Measurements from ENCODE around the gene CD6. TPM values are rescaled to one million over a fixed set of nuclear protein-coding genes. Genes with fewer than 3 reads are reported as not detected.

Gene CD6
- total RNA-seq, 6 experiments from 2014 or later, result 0.29 to 2.4 (median 0.52) TPM

DNA sequence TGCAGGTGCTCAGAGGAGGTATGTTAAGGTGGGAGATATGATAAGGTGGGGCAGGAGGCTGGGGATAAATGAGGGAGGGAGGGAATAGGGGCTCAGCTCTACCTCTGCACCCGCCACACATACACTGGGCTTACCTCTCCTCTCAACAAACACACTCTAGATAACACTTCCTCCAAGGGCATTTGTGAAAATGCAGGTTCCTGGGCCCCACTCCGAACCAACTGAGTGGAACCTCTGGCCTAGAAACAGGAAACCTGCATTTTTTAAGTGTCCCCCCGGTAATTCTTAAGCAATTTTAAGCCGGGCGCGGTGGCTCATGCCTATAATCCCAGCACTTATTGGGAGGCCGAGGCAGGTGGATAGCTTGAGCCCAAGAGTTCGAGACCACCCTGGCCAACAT lies 84.3 kb downstream of the CD6 start:
- H3K4me1 ChIP-seq, result no peaks in the 10 kb centered on the region
- no peaks in the 10 kb centered on the region for H3K9me3 ChIP-seq
- WGBS (ENCODE audit: insufficient coverage, low coverage, low lambda C conversion rate, missing lambda C conversion rate), result 85% methylated on average over 4 of the region's 8 CpGs
- no peak for DNase-seq
- H3K36me3 ChIP-seq, result no peaks in the 10 kb centered on the region
- ATAC-seq, result no peak
- intact Hi-C loops (cut with DNase I), result no loop called here
- H3K27me3 ChIP-seq, result no peaks in the 10 kb centered on the region
- TF ChIP-seq, protein P1, sequence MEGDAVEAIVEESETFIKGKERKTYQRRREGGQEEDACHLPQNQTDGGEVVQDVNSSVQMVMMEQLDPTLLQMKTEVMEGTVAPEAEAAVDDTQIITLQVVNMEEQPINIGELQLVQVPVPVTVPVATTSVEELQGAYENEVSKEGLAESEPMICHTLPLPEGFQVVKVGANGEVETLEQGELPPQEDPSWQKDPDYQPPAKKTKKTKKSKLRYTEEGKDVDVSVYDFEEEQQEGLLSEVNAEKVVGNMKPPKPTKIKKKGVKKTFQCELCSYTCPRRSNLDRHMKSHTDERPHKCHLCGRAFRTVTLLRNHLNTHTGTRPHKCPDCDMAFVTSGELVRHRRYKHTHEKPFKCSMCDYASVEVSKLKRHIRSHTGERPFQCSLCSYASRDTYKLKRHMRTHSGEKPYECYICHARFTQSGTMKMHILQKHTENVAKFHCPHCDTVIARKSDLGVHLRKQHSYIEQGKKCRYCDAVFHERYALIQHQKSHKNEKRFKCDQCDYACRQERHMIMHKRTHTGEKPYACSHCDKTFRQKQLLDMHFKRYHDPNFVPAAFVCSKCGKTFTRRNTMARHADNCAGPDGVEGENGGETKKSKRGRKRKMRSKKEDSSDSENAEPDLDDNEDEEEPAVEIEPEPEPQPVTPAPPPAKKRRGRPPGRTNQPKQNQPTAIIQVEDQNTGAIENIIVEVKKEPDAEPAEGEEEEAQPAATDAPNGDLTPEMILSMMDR (IDR thresholded peaks at IDR 0.05), result no peak
- no peak for TF ChIP-seq POLR2A (IDR thresholded peaks at IDR 0.05)
- H3K4me3 ChIP-seq, result no peak overlapping the region
- no peak overlapping the region for H3K27ac ChIP-seq

DNA sequence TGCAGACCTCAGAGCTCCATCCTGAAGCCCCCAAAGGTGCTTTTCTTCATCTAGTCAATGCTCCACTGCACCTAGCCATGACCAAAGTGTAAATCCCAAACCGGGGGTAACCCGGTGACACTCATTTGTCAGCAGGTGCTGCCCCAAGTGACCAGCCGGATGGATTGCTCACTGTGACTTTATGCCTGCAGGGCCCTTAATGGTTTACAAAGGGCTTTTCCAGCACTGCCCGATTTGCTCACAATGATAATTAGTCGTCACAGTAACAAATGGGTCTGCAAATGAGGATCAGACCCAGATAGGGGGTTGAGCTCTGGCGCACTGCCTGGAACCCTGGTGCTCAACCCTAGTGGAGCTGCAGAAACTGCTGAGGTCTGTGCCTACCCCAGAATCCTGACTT lies 85.1 kb downstream of the CD6 start:
- H3K4me3 ChIP-seq, result no peak overlapping the region
- H3K36me3 ChIP-seq, result no peaks in the 10 kb centered on the region
- H3K9me3 ChIP-seq, result no peaks in the 10 kb centered on the region
- no peak overlapping the region for H3K27ac ChIP-seq
- intact Hi-C loops (cut with DNase I), result no loop called here
- DNase-seq, result peak in 1 of 3 donors; percentile 26
- WGBS (ENCODE audit: insufficient coverage, low coverage, low lambda C conversion rate, missing lambda C conversion rate), result 49% methylated on average over 3 of the region's 6 CpGs
- TF ChIP-seq, protein P1 (IDR thresholded peaks at IDR 0.05), result no peak
- TF ChIP-seq POLR2A (IDR thresholded peaks at IDR 0.05), result no peak
- no peaks in the 10 kb centered on the region for H3K27me3 ChIP-seq
- H3K4me1 ChIP-seq, result no peaks in the 10 kb centered on the region
- ATAC-seq, result no peak

DNA sequence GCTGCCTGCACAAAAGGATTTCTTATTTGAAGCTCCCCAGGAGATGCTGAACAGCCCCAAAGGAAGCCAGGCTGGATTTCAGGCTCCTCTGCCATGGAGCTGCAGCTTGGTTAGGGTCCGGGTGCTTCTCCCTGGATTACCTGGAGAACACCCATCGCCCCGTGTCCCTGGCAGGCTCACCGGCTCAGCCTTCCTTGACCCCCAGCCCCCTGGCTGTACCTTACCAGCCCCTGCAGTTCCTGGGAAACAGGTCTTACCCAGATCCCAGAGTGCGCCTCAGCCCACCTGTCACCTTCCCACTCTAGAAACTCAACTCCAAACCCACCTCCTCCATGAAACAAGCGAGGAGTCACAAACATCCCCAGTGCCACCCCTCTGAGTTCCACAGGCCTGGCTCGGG lies 85.5 kb downstream of the CD6 start:
- no peak for DNase-seq
- H3K36me3 ChIP-seq, result no peaks in the 10 kb centered on the region

DNA sequence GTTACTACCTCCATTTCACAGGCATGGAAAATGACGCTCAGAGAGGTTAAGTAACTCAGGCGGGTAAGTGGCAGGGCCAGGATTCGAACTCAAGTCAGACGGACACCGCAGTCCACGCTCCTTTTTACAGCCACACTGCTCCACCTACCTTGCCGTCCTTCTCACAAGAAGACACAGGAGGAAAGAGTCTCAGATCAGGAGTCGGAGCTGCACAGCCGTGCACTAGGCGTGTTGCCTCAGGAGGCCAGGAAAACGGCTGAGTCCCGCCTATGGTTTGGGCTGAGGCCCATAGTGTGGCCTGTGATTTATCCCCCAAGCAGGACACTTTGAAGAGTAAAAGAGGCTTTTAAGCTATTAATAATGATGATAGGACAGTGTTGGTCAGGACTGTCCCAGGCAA lies 86.1 kb downstream of the CD6 start:
- DNase-seq, result peak in 1 of 3 donors; percentile 19
- WGBS (ENCODE audit: insufficient coverage, low coverage, low lambda C conversion rate, missing lambda C conversion rate), result 69% methylated on average over 7 of the region's 12 CpGs

More for the DNA sequence above, 85.5 kb downstream of the CD6 start:
- Histone ChIP-seq H3K9me3 (no peaks in the 10 kb centered on the region), H3K4me3 (no peak overlapping the region), H3K27me3 (no peaks in the 10 kb centered on the region), H3K4me1 (no peaks in the 10 kb centered on the region), H3K27ac (no peak overlapping the region)
- no peak for ATAC-seq
- intact Hi-C loops (cut with DNase I), result no loop called here
- TF ChIP-seq, protein P1 (IDR thresholded peaks at IDR 0.05), result no peak
- TF ChIP-seq POLR2A (IDR thresholded peaks at IDR 0.05), result no peak
- 54% methylated on average over 3 of the region's 7 CpGs for WGBS (ENCODE audit: insufficient coverage, low coverage, low lambda C conversion rate, missing lambda C conversion rate)

More for the DNA sequence above, 86.1 kb downstream of the CD6 start:
- no peaks in the 10 kb centered on the region for H3K9me3 ChIP-seq
- H3K27ac ChIP-seq, result no peak overlapping the region
- TF ChIP-seq POLR2A (IDR thresholded peaks at IDR 0.05), result no peak
- TF ChIP-seq, protein P1 (IDR thresholded peaks at IDR 0.05), result no peak
- no peaks in the 10 kb centered on the region for H3K4me1 ChIP-seq
- intact Hi-C loops (cut with DNase I), result no loop called here
- no peak overlapping the region for H3K4me3 ChIP-seq
- ATAC-seq, result no peak
- no peaks in the 10 kb centered on the region for H3K27me3 ChIP-seq
- no peaks in the 10 kb centered on the region for H3K36me3 ChIP-seq

Data from right lobe of liver (tissue), 6 donors.